ENCODE data around the gene KCNG2.
"Not testable (repeated sequence)": the region's sequence is repeated elsewhere in the genome, so short reads cannot be mapped to it uniquely, and the experiment has no call there.

KCNG2 gene

DNA sequence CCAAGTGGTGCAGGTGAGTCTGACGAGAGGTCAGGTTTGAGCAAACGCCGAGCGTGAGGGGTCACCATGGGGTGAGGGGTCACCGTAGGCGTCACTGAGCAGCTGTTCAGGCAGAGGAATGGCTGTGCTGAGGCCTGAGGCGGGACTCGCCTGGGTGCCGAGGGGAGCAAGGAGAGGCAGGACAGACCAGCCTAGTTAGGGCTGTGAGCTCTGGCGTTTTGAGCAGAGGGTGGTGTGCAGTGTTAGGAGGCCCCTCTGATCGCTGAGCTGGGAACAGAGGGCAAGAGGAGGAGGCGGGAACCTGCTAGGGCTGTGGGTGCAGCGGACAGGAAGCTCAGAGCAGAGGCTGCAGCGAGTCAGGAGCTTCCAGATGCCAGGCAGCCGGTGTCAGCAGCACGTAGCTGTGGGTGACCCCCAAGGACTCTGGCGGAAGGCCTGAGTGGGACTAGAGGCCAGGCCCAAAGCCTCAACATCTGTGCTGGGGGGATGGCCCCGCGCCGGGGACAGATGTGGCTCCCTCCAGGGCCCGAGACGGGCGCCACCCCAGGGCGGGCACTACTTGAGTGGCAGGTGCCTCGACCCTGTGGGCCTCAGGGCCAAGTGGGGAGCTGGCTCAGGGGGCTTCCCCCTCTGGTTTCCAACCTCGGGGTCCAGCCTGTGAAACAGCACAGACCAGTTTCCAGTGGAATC, 55.7 kb downstream of the KCNG2 start:
- no peak for DNase-seq (ENCODE audit: low read depth)

DNA sequence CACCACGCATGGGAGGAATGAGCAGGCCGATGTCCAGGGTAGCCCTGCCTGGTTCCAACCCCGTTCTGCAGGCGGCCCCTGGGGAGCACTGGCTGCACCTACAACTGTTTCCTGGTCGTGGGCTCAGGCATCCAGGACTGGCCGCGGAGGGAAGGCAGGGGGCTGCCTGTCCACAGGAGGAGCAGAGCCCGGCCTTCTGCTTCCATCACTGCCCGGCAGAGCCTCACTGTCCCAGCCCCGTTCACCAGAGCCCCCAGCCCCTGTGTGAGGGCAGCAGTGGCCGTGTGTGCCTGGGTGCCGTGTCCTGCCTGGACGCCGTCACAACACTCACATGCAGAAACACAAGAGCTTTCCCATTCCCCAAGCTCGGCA, 56.2 kb downstream of the KCNG2 start:
- DNase-seq (ENCODE audit: low read depth) = no peak

DNA sequence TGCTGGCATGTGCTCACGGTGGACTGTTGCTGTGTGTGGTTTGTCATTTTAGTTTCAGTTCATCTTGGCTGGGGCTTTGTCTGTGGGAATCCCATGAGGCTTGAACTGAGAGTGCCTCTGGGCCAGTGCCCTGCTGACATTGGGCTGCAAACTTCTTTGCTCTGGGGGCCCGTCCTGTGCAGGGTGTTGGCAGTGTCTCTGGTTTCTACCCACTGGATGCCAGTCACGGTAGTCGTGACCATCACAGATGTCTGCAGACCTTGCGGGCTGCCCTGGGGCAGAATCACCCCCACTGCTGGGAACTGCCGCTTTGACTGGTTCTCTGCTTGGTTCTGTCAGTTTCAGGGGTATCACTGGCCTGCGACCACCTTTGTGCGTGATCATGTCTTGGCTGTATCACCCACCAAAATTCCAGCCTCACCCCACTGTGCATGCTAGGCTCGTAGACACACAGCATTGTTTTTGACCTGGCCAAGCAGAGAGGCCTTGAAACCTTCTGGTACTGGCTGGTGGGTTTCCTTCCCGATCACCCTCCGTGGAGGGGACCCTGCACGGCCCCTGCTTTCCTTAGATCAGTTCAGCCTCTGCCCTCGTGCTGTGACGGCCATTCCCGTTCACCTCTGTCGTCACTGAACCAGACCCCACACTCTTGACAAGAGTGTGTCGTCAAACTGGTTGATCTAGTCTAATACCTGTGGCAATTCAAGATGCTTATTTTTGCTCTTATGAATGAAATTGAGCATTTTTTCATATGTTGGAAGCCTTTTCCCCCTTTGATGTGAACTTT, 57.6 kb downstream of the KCNG2 start:
- no peak for DNase-seq (ENCODE audit: low read depth)

DNA sequence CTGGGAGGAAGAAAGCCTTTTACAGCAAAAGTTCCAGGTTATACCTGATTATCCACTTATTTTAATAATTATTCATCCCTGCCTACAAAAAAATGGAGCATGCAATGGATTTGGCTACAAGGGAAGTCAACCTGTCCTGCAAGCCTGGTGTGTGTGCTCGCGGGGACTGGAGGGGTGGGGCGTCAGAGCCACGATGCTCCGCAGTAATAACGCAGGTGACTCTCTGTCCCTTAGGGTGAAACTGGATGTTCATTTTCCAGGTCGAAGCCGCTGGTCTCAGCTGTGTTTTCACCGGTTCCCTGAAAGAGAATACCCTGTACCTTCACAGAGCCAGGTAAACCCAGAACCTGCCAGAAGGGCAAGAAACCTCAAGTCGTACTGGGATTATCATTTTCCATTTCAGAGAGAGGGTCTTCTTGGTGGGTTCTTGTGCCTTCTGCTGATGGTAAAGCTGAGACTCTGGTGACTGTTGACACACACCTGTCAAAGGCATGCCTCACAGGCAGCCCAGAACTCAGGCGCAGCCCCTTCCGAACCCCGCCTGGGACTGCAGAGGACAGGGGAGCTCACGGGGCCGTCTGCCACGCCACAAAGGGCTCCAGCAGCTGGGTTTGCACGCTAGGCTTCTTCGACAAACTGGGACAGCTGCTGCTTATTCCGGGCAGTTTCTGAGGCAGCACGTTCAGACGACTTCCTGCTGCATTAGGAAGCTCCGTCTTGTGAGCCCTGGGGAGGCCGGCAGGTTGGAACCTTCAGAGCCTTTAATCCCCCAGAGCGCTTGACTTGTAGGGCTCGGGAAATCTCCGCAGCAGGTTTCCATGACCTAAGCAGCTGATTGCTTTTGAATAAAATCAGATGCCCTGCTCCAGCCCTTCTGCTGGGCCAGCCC, 58.6 kb downstream of the KCNG2 start:
- no peak for DNase-seq (ENCODE audit: low read depth)

DNA sequence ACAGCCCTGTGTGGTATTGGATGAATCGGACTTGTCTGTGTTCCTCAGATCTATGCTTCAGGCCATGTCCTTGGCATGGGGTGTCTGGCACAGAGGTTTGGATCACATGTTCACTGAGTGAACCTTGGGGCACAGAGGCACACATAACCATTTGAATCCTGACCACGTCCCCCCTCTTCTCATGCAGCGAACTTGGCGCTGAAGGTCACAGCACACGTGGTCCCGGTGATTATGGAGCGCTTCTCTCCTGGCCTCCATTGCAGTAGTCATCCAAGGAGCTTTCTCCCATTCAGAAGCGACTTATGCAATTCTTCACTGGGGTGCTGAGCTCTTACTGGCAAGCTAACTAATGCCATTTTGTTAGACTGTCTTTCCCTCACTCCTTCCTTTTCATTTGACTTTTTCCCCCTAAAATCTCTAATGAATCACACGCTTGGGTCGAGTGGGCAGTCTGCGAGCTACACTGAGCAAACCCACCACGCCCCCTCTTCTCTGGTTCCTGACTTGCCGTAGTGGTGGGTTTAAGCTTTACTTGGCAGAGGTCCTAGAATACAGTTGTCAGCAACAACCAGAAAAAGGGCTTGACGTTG, 59.4 kb downstream of the KCNG2 start:
- DNase-seq (ENCODE audit: low read depth) = no peak

DNA sequence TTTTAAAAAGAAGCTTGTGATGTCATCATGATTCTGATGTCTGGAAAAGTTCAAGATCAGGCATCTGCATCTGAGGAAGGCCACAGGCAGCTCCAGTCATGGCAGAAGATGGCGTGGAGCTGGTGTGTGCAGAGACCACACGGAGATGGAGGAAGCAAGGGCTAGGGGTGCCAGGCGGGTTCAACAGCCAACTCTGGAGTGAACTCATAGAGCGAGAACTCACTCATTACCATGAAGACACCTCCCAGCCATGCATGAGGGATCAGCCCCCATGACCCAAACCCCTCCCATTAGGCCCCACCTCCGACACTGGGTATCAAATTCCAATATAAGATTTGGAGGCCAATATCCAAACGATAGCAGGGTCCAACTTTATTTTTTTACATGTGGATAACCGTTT, 61.6 kb downstream of the KCNG2 start:
- no peak for DNase-seq (ENCODE audit: low read depth)

DNA sequence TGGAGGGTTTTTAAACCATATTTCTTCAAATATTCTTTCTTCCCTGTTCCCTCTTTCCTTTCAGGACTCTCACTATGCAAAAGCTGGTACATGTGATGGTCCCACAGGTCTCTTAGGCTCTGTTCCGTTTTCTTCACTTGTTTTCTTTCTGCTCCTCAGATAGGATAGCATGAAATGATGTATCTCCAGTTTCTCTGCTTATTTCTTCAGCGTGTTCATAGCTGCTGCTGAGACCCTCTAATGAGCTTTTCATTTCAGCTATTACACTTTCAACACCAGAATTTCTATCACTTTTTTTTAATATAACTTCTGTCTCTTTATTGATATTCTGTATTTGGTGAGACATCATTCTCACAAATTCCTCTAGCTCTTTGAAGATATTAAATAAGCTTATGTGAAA, 63.9 kb downstream of the KCNG2 start:
- no peak for DNase-seq (ENCODE audit: low read depth)

DNA sequence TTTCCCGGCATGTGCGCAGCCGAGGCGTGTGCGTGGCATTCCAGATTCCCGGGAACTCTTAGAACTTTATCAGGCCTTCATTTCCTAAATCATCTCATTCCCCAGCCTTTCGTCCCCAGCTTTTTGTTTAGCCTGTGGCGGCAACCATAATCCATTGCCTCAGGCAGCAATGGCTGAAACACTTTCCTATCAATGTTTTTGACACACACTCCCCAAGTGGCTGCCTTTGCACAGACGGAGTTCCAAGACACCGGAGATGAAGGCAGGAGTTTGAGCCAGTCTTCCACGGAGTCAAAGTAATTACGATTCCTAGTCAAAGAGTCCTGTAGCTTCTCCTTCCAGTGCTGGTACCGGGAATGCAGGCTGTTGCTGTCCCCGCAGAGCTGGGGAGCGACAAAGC, 64.8 kb downstream of the KCNG2 start:
- no peak for DNase-seq (ENCODE audit: low read depth)

DNA sequence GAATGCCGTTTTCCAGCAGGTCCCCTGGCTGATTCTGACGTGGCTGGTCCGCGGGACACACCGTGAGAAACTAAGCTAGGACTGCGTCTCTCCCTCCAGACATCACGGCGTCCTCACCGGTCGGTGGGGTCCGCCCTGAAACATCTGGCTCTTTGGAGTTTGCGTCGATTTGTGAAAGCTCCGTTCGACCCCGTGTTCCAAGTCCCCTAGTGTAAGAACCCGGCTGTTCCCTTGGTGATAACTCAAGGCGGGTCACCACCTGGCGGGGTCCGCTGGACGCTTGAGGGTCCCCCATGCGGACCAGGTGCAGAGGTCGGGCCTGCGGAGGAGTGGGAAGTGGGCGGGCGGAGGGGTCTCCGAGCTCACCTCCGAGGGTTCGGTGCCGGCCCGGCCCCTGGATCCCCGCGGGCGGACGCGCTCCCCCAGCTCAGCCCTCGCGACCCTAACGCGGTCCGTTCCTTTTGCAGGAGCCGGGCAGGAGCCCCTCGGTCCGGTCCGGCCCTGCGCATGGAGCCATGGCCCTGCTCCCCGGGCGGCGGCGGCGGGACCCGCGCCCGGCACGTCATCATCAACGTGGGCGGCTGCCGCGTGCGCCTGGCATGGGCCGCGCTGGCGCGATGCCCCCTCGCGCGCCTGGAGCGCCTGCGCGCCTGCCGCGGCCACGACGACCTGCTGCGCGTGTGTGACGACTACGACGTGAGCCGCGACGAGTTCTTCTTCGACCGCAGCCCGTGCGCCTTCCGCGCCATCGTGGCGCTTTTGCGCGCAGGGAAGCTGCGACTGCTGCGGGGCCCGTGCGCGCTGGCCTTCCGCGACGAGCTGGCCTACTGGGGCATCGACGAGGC, 65.6 kb downstream of the KCNG2 start:
- DNase-seq (ENCODE audit: low read depth) = no peak

DNA sequence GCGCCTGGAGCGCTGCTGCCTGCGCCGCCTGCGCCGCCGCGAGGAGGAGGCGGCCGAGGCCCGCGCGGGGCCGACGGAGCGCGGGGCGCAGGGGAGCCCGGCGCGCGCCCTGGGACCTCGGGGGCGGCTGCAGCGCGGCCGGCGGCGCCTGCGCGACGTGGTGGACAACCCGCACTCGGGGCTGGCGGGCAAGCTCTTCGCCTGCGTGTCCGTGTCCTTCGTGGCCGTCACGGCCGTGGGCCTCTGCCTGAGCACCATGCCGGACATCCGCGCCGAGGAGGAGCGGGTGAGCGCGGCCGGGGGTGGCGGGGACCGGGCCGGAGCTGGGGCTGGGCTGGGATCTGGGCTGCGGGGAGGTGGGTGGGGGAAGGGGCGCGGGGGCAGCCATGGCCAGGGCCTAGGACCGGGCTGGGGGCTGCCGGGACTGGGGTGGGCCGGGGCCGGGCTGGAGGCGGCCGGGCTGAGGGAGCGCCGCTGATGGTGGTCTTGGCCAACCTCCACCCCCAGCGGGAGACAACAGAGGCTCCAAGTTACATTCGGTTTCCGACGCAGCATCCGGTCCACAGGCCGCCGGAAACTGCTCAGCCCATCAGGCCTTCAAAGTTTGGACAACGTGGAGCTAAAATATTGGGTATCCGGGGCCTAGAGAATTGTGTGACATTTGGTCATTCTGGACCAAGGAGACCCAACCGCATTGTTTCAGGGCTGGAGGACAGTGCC, 66.4 kb downstream of the KCNG2 start:
- DNase-seq (ENCODE audit: low read depth) = no peak

DNA sequence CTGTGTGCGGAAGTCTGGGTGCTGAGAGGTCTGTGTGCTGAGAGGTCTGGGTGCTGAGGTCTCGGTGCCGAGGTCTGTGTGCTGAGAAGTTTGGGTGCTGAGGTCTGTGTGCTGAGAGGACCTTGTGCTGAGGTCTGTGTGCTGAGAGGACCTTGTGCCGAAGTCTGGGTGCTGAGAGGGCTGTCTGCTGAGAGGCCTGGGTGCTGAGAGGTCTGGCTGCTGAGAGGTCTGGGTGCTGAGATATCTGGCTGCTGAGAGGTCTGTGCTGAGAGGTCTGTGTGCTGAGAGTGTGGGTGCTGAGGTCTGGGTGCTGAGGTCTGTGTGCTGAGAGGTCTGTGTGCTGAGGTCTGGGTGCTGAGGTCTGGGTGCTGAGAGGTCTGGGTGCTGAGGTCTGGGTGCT, 67.2 kb downstream of the KCNG2 start:
- not testable (repeated sequence) for DNase-seq (ENCODE audit: low read depth)

DNA sequence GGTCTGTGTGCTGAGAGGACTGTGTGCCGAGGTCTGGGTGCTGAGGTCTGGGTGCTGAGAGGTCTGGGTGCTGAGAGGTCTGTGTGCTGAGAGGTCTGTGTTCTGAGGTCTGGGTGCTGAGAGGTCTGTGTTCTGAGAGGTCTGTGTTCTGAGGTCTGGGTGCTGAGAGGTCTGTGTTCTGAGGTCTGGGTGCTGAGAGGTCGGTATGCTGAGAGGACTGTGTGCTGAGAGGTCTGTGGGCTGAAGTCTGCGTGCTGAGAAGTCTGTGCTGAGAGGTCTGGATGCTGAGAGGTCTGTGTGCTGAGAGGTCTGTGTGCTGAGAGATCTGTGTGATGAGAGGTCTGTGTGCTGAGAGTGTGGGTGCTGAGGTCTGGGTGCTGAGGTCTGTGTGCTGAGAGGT, 68.2 kb downstream of the KCNG2 start:
- not testable (repeated sequence) for DNase-seq (ENCODE audit: low read depth)

DNA sequence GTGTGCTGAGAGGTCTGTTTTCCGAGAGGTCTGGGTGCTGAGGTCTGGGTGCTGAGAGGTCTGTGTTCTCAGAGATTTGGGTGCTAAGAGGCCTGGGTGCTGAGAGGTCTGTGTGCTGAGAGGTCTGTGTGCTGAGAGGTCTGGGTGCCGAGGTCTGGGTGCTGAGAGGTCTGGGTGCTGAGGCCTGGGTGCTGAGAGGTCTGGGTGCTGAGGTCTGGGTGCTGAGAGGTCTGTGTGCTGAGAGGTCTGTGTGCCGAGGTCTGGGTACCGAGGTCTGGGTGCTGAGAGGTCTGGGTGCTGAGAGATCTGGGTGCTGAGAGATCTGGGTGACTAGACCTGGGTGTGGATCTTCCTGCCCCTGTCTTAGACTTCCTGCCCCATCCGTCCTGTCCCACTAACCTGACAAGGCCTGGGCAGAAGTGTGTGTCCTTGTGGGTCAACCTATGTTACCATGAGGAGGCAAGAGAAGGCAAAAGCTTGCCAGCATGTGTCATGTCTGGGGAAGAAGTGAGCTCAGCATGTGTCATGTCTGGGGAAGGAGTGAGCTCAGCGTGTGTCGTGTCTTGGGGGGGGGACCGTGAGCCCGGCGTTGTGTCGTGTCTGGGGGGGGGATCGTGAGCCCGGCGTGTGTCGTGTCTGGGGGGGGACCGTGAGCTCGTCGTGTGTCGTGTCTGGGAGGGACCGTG, 69.3 kb downstream of the KCNG2 start:
- no peak for DNase-seq (ENCODE audit: low read depth)

DNA sequence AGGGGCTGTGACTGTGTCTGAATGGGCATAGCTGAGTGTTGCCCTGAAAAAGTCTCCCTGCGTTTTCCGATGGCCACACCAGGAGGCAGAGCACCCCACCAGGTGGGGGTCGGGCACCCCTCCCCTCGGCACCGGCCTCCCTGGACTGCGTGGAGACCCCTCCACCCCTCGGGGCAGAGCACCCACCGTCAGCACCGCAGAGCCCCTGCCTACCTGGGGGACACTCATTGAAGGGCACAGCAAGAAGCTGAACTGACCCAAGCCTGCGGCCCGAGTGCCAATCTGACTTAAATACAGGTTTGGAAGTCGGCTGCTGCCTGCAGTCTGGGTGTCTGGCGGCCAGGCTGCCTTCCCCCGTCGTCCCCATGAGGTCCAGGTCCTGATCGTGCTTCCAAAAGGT, 69.9 kb downstream of the KCNG2 start:
- DNase-seq (ENCODE audit: low read depth) = no peak

DNA sequence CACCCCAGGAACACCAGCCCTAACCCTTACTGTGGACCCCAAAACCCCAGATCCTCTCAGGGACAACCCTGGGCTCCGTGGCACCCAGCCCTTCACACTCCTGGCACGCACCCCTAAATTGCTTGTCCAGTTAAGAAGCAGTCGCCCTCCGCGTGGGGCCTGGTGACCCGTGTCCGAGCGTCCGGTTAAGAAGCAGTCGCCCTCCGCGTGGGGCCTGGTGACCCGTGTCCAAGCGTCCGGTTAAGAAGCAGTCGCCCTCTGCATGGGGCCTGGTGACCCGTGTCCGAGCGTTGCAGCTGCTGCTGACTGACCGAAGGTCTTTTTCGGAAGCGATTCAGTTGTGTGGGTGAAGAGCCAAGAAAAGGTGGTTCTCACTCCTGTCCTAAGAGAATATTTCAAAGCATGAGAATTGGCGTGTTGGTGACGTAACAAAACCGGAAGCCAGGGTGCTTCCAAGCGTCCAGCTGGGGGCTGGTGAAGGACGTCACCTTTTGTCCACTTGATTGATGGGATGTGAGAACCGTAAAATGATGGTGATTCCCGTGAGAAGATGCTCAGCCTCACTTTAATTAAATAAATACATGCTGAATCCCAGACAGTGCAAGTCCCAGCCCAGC, 70.5 kb downstream of the KCNG2 start:
- DNase-seq (ENCODE audit: low read depth) = no peak

DNA sequence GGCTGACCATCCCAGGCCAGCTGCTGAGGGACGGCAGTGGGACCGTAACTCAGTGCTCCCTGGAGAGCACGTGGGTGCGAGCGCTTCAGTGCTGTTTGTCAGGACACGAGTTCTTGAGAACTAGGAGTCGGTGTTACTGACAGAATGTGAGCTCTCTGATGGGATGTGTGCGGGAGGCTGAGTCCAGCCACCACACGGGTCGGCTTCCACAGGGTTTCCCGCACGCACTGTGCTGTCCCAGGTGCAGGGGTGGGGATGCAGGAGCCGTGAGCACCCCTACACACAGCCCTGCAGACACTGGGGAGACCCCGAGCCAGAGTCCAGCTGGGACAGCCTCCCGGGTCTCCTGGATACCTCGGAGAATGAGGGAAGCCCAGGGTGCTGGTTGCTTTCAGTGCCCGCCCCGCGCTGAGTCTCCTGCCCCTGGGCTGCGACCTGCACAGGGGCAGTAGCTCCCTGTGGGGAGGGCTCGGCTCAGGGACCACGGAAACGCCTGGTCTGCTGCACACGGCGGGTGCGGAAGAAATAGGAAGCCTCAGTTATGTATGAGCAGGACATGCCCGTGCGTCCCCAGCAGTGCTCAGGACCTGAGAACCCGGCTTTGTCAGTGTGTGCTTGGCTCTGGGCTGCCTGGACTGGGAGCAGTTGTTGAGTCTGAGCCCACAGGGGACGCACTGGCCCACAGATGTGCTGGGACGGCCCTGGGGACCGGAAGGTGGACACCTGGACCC, 71.2 kb downstream of the KCNG2 start:
- DNase-seq (ENCODE audit: low read depth) = no peak

DNA sequence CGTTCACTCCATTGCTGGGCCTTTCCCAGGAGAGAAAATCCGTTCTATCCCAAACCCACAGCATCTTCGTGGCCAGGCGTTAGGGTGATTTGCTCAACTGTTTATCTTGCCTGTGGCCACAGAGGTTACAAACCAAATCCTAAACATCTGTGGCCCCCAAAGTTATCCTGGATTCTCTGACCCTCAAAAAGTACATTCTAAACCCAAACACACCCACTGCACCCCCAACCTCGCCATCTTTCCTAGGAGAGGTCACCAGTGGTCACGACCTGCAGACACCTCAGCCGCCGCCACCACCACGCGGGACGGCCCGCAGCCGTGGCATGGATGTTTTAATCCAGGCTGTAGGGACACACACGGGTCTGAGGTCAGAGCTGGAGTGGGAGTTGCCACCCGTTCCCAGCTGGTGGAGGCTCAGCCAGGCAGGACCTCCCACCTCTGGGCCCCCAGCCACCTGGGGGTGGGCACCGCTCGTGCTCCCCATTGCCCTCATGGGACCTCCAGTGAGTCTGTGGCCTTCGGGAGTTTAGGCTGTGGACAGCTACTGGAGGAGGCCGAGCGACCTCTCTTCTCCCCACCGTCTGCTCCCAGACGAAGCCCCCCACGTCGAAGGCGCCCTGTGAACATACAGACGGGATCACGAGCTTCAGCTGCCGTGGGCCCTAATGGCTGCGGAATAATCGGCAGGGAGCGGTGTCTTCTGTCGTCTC, 72.0 kb downstream of the KCNG2 start:
- DNase-seq (ENCODE audit: low read depth) = no peak

DNA sequence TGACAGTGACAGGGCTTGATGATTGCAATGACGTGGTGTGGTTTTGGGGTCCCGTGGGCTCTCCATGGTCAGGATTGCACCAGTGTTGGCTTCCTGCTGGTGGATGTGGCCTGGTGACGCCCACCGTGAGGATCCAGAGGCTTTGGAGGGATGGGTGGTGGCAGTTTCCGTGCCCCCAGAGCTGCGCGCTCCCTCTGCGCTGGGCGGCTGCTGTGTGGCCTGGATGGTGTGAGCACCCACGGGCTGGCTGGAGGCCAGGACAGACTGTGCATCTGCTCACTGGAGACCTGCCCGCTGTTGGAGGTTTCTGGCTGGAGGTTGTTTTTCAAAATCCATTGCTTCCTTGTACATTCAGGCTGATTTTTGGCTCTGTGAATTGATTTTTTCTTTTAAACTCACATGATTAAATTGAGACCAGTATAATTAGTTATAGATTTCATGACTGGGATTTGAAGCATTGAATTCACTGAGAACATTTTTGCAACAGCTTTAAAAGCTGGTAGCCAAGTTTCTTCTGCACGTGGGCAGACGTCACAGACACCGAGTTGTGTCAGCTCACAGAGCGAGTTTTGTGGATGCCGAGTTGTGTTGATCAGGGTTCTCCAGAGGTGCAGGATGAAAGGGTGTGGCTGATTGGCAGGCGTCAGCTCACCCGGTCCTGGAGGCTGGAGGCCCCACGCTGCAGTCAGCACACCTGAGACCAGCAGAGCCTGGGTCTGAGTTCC, 72.7 kb downstream of the KCNG2 start:
- DNase-seq (ENCODE audit: low read depth) = no peak
